Measurements from ENCODE around the gene STOM. TPM values are rescaled to one million over a fixed set of nuclear protein-coding genes. Genes with fewer than 3 reads are reported as not detected.

Gene STOM
- total and polyA plus RNA-seq, 2 of the 8 experiments (the other 6 are each of a cell fraction or from before 2014, with no cell fraction given), result 25.2 to 60.4 TPM

DNA sequence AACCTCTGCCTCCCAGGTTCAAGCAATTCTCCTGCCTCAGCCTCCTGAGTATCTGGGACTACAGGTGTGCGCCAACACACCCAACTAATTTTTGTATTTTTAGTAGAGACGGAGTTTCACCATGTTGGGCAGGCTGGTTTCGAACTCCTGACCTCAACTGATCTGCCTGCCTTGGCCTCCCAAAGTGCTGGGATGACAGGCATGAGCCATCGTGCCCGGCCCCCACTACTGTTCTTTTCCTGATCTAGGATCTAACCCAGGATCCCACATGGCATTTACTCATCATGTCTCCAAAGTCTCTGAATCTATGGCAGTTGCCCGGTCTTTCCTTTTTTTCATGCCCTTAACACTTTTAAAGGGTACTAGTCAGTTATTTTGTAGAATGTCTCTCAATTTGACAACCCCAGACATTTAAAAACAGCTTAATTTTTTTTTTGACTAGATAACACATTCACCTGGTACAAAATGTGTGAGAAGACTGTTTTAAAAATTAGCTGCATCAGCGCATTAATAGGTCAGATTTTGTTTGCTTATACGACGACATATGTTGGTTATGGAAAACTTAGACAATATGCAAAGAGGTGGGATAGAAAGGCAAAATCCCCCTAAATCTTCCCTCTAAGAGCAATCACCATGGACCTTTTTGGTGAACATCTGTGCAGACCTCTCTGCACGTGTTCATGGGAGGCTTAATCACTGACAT lies 46.5 kb downstream of the STOM start (continued):
- TF ChIP-seq CHD7 (IDR thresholded peaks at IDR 0.05; ENCODE audit: insufficient replicate concordance, low read length) (no peak), CHD1 (IDR thresholded peaks at IDR 0.05; ENCODE audit: low read depth, low read length) (no peak), BRCA1 (IDR thresholded peaks at IDR 0.05; ENCODE audit: low read depth, low read length) (no peak), SIN3A (conservative IDR thresholded peaks at IDR 0.05 in 1 of 2, IDR thresholded peaks at IDR 0.05 in 1 of 2; ENCODE audit: low read depth in 1 of 2, low read length in 2 of 2) (no peak), EZH2 (IDR thresholded peaks at IDR 0.05; ENCODE audit: low read depth, low read length, severe bottlenecking) (no peak), TEAD4 (IDR thresholded peaks at IDR 0.05; ENCODE audit: low read depth, low read length) (no peak), MAX (IDR thresholded peaks at IDR 0.05) (no peak), NANOG (IDR thresholded peaks at IDR 0.05; ENCODE audit: insufficient read depth, low read depth, low read length, poor library complexity, severe bottlenecking) (no peak)
